Measurements from ENCODE around the gene EMC8. TPM values are rescaled to one million over a fixed set of nuclear protein-coding genes. Genes with fewer than 3 reads are reported as not detected.

The EMC8 gene
- total and polyA plus RNA-seq, 4 donors = 13.0 to 40.5 (median 31.8) TPM

GRCh38 chr16:85767531-85767930 lies 31.8 kb downstream of the EMC8 start:
- DNase-seq (ENCODE audit: low read depth in 4 of 6, low spot score in 6 of 6) = no peak
- 86% methylated on average over 5 of the region's 8 CpGs for WGBS (ENCODE audit: insufficient coverage)

DNA sequence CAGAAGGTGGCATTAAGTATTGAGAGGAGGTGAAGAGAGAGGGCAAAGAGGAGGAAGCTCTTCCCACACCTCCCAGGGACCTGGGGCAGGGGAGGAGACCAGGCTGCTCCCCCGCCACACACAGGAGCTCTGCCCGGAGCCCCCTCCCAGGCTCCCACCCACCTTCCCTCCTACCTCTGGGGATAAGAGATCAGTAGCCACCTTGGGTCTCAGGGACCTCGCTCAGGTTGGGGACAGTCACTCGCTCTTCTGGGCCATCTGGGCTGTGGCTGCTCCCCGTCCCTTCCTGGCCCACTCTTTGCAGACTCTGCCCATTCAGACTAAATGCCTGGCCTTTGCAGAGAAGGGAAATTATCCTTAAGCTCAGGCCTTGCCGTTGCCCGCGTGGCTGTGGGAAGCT lies 33.6 kb downstream of the EMC8 start:
- DNase-seq (ENCODE audit: low read depth in 4 of 6, low spot score in 6 of 6) = no peak
- Histone ChIP-seq H3K27ac (ENCODE audit: low read depth, low read length) (no peak overlapping the region), H3K4me1 (ENCODE audit: control insufficient read depth, insufficient read depth, low read length) (peaks cover 39% of the 10 kb centered on the region), H3K4me3 (ENCODE audit: low read depth, low read length) (no peak overlapping the region), H3K36me3 (ENCODE audit: control insufficient read depth, insufficient read depth, low read length) (peaks cover 2% of the 10 kb centered on the region), H3K27me3 (ENCODE audit: control insufficient read depth, insufficient read depth, low read length) (peaks cover 4% of the 10 kb centered on the region), H3K9me3 (ENCODE audit: control insufficient read depth, insufficient read depth, low read length) (no peaks in the 10 kb centered on the region)
- 67% methylated on average over 6 of the region's 8 CpGs for WGBS (ENCODE audit: insufficient coverage)

More at GRCh38 chr16:85767531-85767930, 31.8 kb downstream of the EMC8 start:
- Histone ChIP-seq H3K4me3 (ENCODE audit: low read depth, low read length) (no peak overlapping the region), H3K27me3 (ENCODE audit: control insufficient read depth, insufficient read depth, low read length) (peaks cover under 1% of the 10 kb centered on the region), H3K27ac (ENCODE audit: low read depth, low read length) (no peak overlapping the region), H3K36me3 (ENCODE audit: control insufficient read depth, insufficient read depth, low read length) (peaks cover 11% of the 10 kb centered on the region), H3K4me1 (ENCODE audit: control insufficient read depth, insufficient read depth, low read length) (peaks cover 33% of the 10 kb centered on the region), H3K9me3 (ENCODE audit: control insufficient read depth, insufficient read depth, low read length) (no peaks in the 10 kb centered on the region)

- H3K36me3 ChIP-seq (ENCODE audit: control insufficient read depth, insufficient read depth, low read length) = no peaks in the 10 kb centered on the region
- H3K4me3 ChIP-seq (ENCODE audit: low read depth, low read length) = no peak overlapping the region
- no peaks in the 10 kb centered on the region for H3K9me3 ChIP-seq (ENCODE audit: control insufficient read depth, insufficient read depth, low read length)
- peaks cover 4% of the 10 kb centered on the region for H3K27me3 ChIP-seq (ENCODE audit: control insufficient read depth, insufficient read depth, low read length)
- peak in 1 of 6 donors; percentile 87 for DNase-seq (ENCODE audit: low read depth in 4 of 6, low spot score in 6 of 6)
- H3K4me1 ChIP-seq (ENCODE audit: control insufficient read depth, insufficient read depth, low read length) = peaks cover 39% of the 10 kb centered on the region
- no peak overlapping the region for H3K27ac ChIP-seq (ENCODE audit: low read depth, low read length)
- WGBS (ENCODE audit: insufficient coverage) = 38% methylated on average over 5 of the region's 8 CpGs
Measured at GRCh38 chr16:85765211-85765610, 34.1 kb downstream of the EMC8 start.

DNA sequence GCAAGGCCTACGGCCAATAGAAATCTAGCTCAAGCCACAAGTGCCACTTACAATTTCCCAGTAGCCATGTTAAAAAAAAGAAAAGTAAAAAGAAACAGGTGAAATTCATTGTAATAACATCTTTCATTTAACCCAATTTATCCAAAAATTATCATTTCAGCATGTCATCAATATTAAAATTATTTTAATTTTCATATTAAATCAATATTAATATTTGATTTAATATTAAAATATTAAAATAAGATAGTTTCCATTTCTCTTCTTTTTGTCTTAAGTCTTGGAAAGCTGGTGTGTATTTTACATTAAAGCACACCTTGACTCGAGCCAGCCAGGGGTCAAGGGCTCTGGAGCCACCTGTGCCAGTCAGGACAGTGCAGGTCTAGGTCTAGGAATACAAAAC lies 35.7 kb downstream of the EMC8 start:
- peaks cover 39% of the 10 kb centered on the region for H3K4me1 ChIP-seq (ENCODE audit: control insufficient read depth, insufficient read depth, low read length)
- H3K4me3 ChIP-seq (ENCODE audit: low read depth, low read length) = no peak overlapping the region
- no peak overlapping the region for H3K27ac ChIP-seq (ENCODE audit: low read depth, low read length)
- DNase-seq (ENCODE audit: low read depth in 4 of 6, low spot score in 6 of 6) = no peak
- H3K36me3 ChIP-seq (ENCODE audit: control insufficient read depth, insufficient read depth, low read length) = no peaks in the 10 kb centered on the region
- H3K9me3 ChIP-seq (ENCODE audit: control insufficient read depth, insufficient read depth, low read length) = no peaks in the 10 kb centered on the region
- H3K27me3 ChIP-seq (ENCODE audit: control insufficient read depth, insufficient read depth, low read length) = peaks cover 4% of the 10 kb centered on the region
- 88% methylated on average over 1 of the region's 2 CpGs for WGBS (ENCODE audit: insufficient coverage)

GRCh38 chr16:85762970-85763369 lies 36.4 kb downstream of the EMC8 start:
- H3K27ac ChIP-seq (ENCODE audit: low read depth, low read length) = no peak overlapping the region
- peaks cover 34% of the 10 kb centered on the region for H3K4me1 ChIP-seq (ENCODE audit: control insufficient read depth, insufficient read depth, low read length)
- H3K4me3 ChIP-seq (ENCODE audit: low read depth, low read length) = no peak overlapping the region
- no peaks in the 10 kb centered on the region for H3K9me3 ChIP-seq (ENCODE audit: control insufficient read depth, insufficient read depth, low read length)
- WGBS (ENCODE audit: insufficient coverage) = 40% methylated on average over 12 of the region's 12 CpGs
- H3K27me3 ChIP-seq (ENCODE audit: control insufficient read depth, insufficient read depth, low read length) = peaks cover 4% of the 10 kb centered on the region
- DNase-seq (ENCODE audit: low read depth in 4 of 6, low spot score in 6 of 6) = peak in 1 of 6 donors; percentile 28
- no peaks in the 10 kb centered on the region for H3K36me3 ChIP-seq (ENCODE audit: control insufficient read depth, insufficient read depth, low read length)

DNA sequence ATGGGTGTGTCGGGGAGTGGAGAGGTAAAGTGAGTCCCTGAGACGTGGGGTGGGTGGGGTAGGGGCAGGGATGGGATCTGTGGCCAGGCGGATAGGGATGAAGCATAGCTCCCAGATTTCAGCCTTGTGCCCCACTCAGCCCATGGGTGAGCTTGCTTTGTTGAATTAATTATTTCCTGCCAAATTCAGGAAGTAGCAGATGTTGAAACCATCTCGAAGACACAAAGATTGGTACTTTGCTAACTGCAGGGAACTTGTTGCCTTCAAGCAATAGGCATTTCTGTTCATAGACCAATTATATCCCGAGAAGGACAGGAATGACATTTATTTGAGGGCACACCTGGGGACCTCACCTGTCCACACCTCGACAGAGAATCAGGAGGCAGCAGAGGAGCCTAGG lies 37.5 kb downstream of the EMC8 start:
- no peaks in the 10 kb centered on the region for H3K36me3 ChIP-seq (ENCODE audit: control insufficient read depth, insufficient read depth, low read length)
- peaks cover 26% of the 10 kb centered on the region for H3K4me1 ChIP-seq (ENCODE audit: control insufficient read depth, insufficient read depth, low read length)
- H3K9me3 ChIP-seq (ENCODE audit: control insufficient read depth, insufficient read depth, low read length) = no peaks in the 10 kb centered on the region
- H3K27me3 ChIP-seq (ENCODE audit: control insufficient read depth, insufficient read depth, low read length) = peaks cover 4% of the 10 kb centered on the region
- WGBS (ENCODE audit: insufficient coverage) = 87% methylated on average over 4 of the region's 6 CpGs
- no peak overlapping the region for H3K4me3 ChIP-seq (ENCODE audit: low read depth, low read length)
- H3K27ac ChIP-seq (ENCODE audit: low read depth, low read length) = no peak overlapping the region
- DNase-seq (ENCODE audit: low read depth in 4 of 6, low spot score in 6 of 6) = no peak

GRCh38 chr16:85759631-85760419 lies 39.5 kb downstream of the EMC8 start:
- no peak for DNase-seq (ENCODE audit: low read depth in 4 of 6, low spot score in 6 of 6)
- 72% methylated on average over 17 of the region's 20 CpGs for WGBS (ENCODE audit: insufficient coverage)

GRCh38 chr16:85759136-85759535 lies 40.2 kb downstream of the EMC8 start:
- H3K36me3 ChIP-seq (ENCODE audit: control insufficient read depth, insufficient read depth, low read length) = no peaks in the 10 kb centered on the region
- no peak overlapping the region for H3K27ac ChIP-seq (ENCODE audit: low read depth, low read length)
- H3K4me1 ChIP-seq (ENCODE audit: control insufficient read depth, insufficient read depth, low read length) = peaks cover 27% of the 10 kb centered on the region
- no peak for DNase-seq (ENCODE audit: low read depth in 4 of 6, low spot score in 6 of 6)
- 69% methylated on average over 14 of the region's 16 CpGs for WGBS (ENCODE audit: insufficient coverage)
- peaks cover 6% of the 10 kb centered on the region for H3K27me3 ChIP-seq (ENCODE audit: control insufficient read depth, insufficient read depth, low read length)
- H3K9me3 ChIP-seq (ENCODE audit: control insufficient read depth, insufficient read depth, low read length) = no peaks in the 10 kb centered on the region
- no peak overlapping the region for H3K4me3 ChIP-seq (ENCODE audit: low read depth, low read length)

More at GRCh38 chr16:85759631-85760419, 39.5 kb downstream of the EMC8 start:
- no peaks in the 10 kb centered on the region for H3K36me3 ChIP-seq (ENCODE audit: control insufficient read depth, insufficient read depth, low read length)
- H3K4me1 ChIP-seq (ENCODE audit: control insufficient read depth, insufficient read depth, low read length) = peaks cover 21% of the 10 kb centered on the region
- no peak overlapping the region for H3K27ac ChIP-seq (ENCODE audit: low read depth, low read length)
- H3K27me3 ChIP-seq (ENCODE audit: control insufficient read depth, insufficient read depth, low read length) = peaks cover 4% of the 10 kb centered on the region
- H3K4me3 ChIP-seq (ENCODE audit: low read depth, low read length) = no peak overlapping the region
- H3K9me3 ChIP-seq (ENCODE audit: control insufficient read depth, insufficient read depth, low read length) = no peaks in the 10 kb centered on the region

DNA sequence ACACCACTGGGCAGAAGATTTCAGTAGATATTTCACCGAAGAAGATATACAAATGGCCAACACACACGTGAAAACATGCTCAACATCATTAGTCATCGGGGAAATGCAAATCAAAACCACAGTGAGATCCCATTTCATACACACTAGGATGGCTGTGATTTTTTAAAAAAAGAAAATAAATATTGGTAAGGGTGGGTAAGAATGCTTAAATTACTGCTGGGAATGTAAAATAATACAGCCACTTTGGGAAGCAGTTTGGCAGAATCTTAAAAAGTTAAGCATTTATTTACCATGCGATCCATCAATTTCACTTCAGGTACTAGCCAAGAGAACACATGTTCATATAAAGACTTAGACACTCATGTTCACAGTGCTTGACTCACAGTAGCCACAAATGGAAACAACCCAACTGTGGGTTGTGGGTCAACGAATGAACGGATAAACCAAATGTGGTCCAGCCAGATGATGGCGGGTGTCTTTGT lies 42.0 kb downstream of the EMC8 start:
- no peaks in the 10 kb centered on the region for H3K36me3 ChIP-seq (ENCODE audit: control insufficient read depth, insufficient read depth, low read length)
- H3K4me1 ChIP-seq (ENCODE audit: control insufficient read depth, insufficient read depth, low read length) = peaks cover 33% of the 10 kb centered on the region
- peaks cover 10% of the 10 kb centered on the region for H3K27me3 ChIP-seq (ENCODE audit: control insufficient read depth, insufficient read depth, low read length)
- no peaks in the 10 kb centered on the region for H3K9me3 ChIP-seq (ENCODE audit: control insufficient read depth, insufficient read depth, low read length)
- 75% methylated on average over 4 of the region's 7 CpGs for WGBS (ENCODE audit: insufficient coverage)
- H3K27ac ChIP-seq (ENCODE audit: low read depth, low read length) = no peak overlapping the region
- DNase-seq (ENCODE audit: low read depth in 4 of 6, low spot score in 6 of 6) = no peak
- H3K4me3 ChIP-seq (ENCODE audit: low read depth, low read length) = no peak overlapping the region

Measured in spinal cord (tissue), 10 donors.